Liver (tissue), 9 donors: ENCODE measurements around the gene ADGRV1. TPM values are rescaled to one million over a fixed set of nuclear protein-coding genes. Genes with fewer than 3 reads are reported as not detected.
"Not testable (repeated sequence)": the region's sequence is repeated elsewhere in the genome, so short reads cannot be mapped to it uniquely, and the experiment has no call there.

Experiments
- DNase-seq: peaks from one replicate; pipeline ENCODE4 v3.0.0-alpha.2; 2017; ENCODE audit warnings: low spot score
- H3K27ac ChIP-seq, 2 donors: one replicate each; pipeline ENCODE4 v1.7.0; 2013; ENCODE audit warnings: inconsistent platforms in 2 of 2, low read length in 2 of 2, control low read depth in 1 of 2, low read depth in 1 of 2, mild to moderate bottlenecking in 1 of 2
- H3K27me3 ChIP-seq, 4 donors: one replicate each; pipeline versions ENCODE4 v1.6.1 to v1.7.0; 2013; ENCODE audit warnings: low read length in 3 of 4, inconsistent platforms in 1 of 4, mild to moderate bottlenecking in 1 of 4, moderate library complexity in 1 of 4; ENCODE audit not compliant: control insufficient read depth in 4 of 4, insufficient read depth in 4 of 4
- H3K36me3 ChIP-seq, 4 donors: one replicate each; pipeline versions ENCODE4 v1.6.1 to v1.7.0; 2013; ENCODE audit warnings: low read length in 3 of 4, mild to moderate bottlenecking in 3 of 4, low read depth in 1 of 4, moderate library complexity in 1 of 4; ENCODE audit not compliant: control insufficient read depth in 4 of 4, insufficient read depth in 3 of 4
- H3K4me1 ChIP-seq, 4 donors: one replicate each; pipeline versions ENCODE4 v1.6.1 to v1.7.0; 2013; ENCODE audit warnings: low read length in 3 of 4, mild to moderate bottlenecking in 3 of 4, moderate library complexity in 1 of 4; ENCODE audit not compliant: control insufficient read depth in 4 of 4, insufficient read depth in 4 of 4
- H3K4me3 ChIP-seq, 3 donors: one replicate each; pipeline versions ENCODE4 v1.6.1 to v1.7.0; 2013; ENCODE audit warnings: low read length in 3 of 3, control low read depth in 1 of 3, low read depth in 1 of 3, mild to moderate bottlenecking in 1 of 3
- H3K9ac ChIP-seq, 2 donors: one replicate each; pipeline ENCODE4 v1.7.0; 2013; ENCODE audit warnings: low read length in 2 of 2, mild to moderate bottlenecking in 2 of 2, moderate library complexity in 2 of 2, control low read depth in 1 of 2, low read depth in 1 of 2
- H3K9me3 ChIP-seq, 4 donors: one replicate each; pipeline versions ENCODE4 v1.6.1 to v1.7.0; 2013; ENCODE audit warnings: low read length in 3 of 4; ENCODE audit not compliant: control insufficient read depth in 4 of 4
- ATF3 ChIP-seq: IDR thresholded peaks from 2 replicates; pipeline ENCODE4 v1.6.1; 2016; ENCODE audit warnings: antibody characterized with exemption
- EGR1 ChIP-seq, 2 donors: IDR thresholded peaks; 2 replicates each; pipeline ENCODE4 v1.6.1; 2016 to 2018; ENCODE audit warnings: antibody characterized with exemption in 2 of 2, low read depth in 2 of 2
- FOXA1 ChIP-seq: IDR thresholded peaks from 2 replicates; pipeline ENCODE4 v1.6.1; 2016; ENCODE audit warnings: antibody characterized with exemption
- FOXA2 ChIP-seq: IDR thresholded peaks from 2 replicates; pipeline ENCODE4 v1.6.1; 2016; ENCODE audit warnings: antibody characterized with exemption
- GABPA ChIP-seq, 2 donors: IDR thresholded peaks in 1 of 2; conservative IDR thresholded peaks in 1 of 2; 2 replicates each; pipeline ENCODE4 v1.6.1; 2016; ENCODE audit warnings: antibody characterized with exemption in 2 of 2, mild to moderate bottlenecking in 1 of 2, moderate library complexity in 1 of 2
- HNF4A ChIP-seq, 2 donors: conservative IDR thresholded peaks; 2 replicates each; pipeline ENCODE4 v1.6.1; 2016; ENCODE audit warnings: antibody characterized with exemption in 2 of 2, mild to moderate bottlenecking in 2 of 2
- JUND ChIP-seq, 2 donors: IDR thresholded peaks; 2 replicates each; pipeline ENCODE4 v1.6.1; 2016; ENCODE audit warnings: antibody characterized with exemption in 2 of 2
- MAX ChIP-seq: IDR thresholded peaks from 2 replicates; pipeline ENCODE4 v1.6.1; 2016; ENCODE audit warnings: antibody characterized with exemption
- NR2F2 ChIP-seq: IDR thresholded peaks from 2 replicates; pipeline ENCODE4 v1.6.1; 2016; ENCODE audit warnings: antibody characterized with exemption
- RAD21 ChIP-seq, 2 donors: IDR thresholded peaks; 2 replicates each; pipeline ENCODE4 v1.6.1; 2016; ENCODE audit warnings: antibody characterized with exemption in 2 of 2, mild to moderate bottlenecking in 2 of 2
- REST ChIP-seq: IDR thresholded peaks from 2 replicates; pipeline ENCODE4 v1.6.1; 2016; ENCODE audit warnings: antibody characterized with exemption, mild to moderate bottlenecking
- RXRA ChIP-seq, 2 donors: IDR thresholded peaks; 2 replicates each; pipeline ENCODE4 v1.6.1; 2017 to 2018; ENCODE audit warnings: antibody characterized with exemption in 2 of 2, mild to moderate bottlenecking in 1 of 2
- SP1 ChIP-seq: IDR thresholded peaks from 2 replicates; pipeline ENCODE4 v1.6.1; 2018; ENCODE audit warnings: antibody characterized with exemption, mild to moderate bottlenecking
- TAF1 ChIP-seq: conservative IDR thresholded peaks from 2 replicates; pipeline ENCODE4 v1.6.1; 2016; ENCODE audit warnings: antibody characterized with exemption, mild to moderate bottlenecking
- YY1 ChIP-seq: IDR thresholded peaks from 2 replicates; pipeline ENCODE4 v1.6.1; 2016; ENCODE audit warnings: antibody characterized with exemption, mild to moderate bottlenecking
- ZBTB33 ChIP-seq: IDR thresholded peaks from 2 replicates; pipeline ENCODE4 v1.6.1; 2016; ENCODE audit warnings: antibody characterized with exemption
- WGBS: extraction: QIAGEN DNeasy Blood & Tissue Kit; methylation state at CpG from one replicate; pipeline ENCODE4 v1.1.7; 2013; 5-methylcytosine and 5-hydroxymethylcytosine counted together
- polyA plus RNA-seq, 2 donors: library from polyadenylated mRNA; stranded (reverse) in 1 of 2; unstranded in 1 of 2; fragments of 200-250 nt in 1 of 2; fragments of >200 nt in 1 of 2; fragmentation: Nextera tagmentation in 1 of 2; extraction: Ambion mirVana in 1 of 2; gene quantifications; one replicate each; pipeline versions ENCODE4 v1.2.1 to v1.2.3, GENCODE V29; 2013 to 2015
- total RNA-seq, 2 donors: library from RNA; depleted of rRNA; stranded (reverse); fragments of >200 nt; gene quantifications; one replicate each; pipeline ENCODE4 v1.2.3, GENCODE V29; 2014
- donor health status: healthy.
- donor health status: healthy.
- donor health status: healthy.
- donor health status: healthy.
- donor health status: healthy.

ADGRV1 gene
- total and polyA plus RNA-seq, 4 donors, result 5.1 to 15.5 (median 9.6) TPM

- no peaks in the 10 kb centered on the region for H3K9me3 ChIP-seq
These were observed 59.5 kb downstream of the ADGRV1 start for GRCh38 chr5:90618071-90618470.

GRCh38 chr5:90619762-90620161 is 61.2 kb downstream of the ADGRV1 start:
- H3K9ac ChIP-seq, H3K27ac ChIP-seq, H3K9me3 ChIP-seq, DNase-seq, H3K27me3 ChIP-seq, H3K4me1 ChIP-seq, H3K4me3 ChIP-seq, H3K36me3 ChIP-seq: not testable (repeated sequence)
- WGBS, result 91% methylated on average over 5 of the region's 6 CpGs

More at GRCh38 chr5:90618071-90618470, 59.5 kb downstream of the ADGRV1 start:
- Histone ChIP-seq H3K9ac (no peak overlapping the region), H3K4me1 (no peaks in the 10 kb centered on the region), H3K36me3 (no peaks in the 10 kb centered on the region), H3K27me3 (peaks cover 0 to 6% (median 0%) of the 10 kb centered on the region in 4 donors), H3K27ac (no peak overlapping the region), H3K4me3 (no peak overlapping the region)
- 84% methylated on average over 5 of the region's 5 CpGs for WGBS
- DNase-seq, result no peak
- no peak for TF ChIP-seq YY1
- no peak for TF ChIP-seq ATF3
- no peak for TF ChIP-seq EGR1 (IDR thresholded peaks at IDR 0.05; ENCODE audit: low read depth in 2 of 2)
- TF ChIP-seq RAD21 (IDR thresholded peaks at IDR 0.05), result no peak
- no peak for TF ChIP-seq SP1
- no peak for TF ChIP-seq GABPA (IDR thresholded peaks at IDR 0.05 in 1 of 2, conservative IDR thresholded peaks at IDR 0.05 in 1 of 2)
- no peak for TF ChIP-seq HNF4A (conservative IDR thresholded peaks at IDR 0.05)
- TF ChIP-seq FOXA2, result no peak
- no peak for TF ChIP-seq ZBTB33
- TF ChIP-seq REST, result no peak
- no peak for TF ChIP-seq FOXA1
- no peak for TF ChIP-seq NR2F2
- no peak for TF ChIP-seq JUND (IDR thresholded peaks at IDR 0.05)
- no peak for TF ChIP-seq TAF1
- TF ChIP-seq RXRA (IDR thresholded peaks at IDR 0.05), result no peak
- no peak for TF ChIP-seq MAX
